HEK293 (cell line): ENCODE measurements around the gene CYB5R4.

Source experiments
- CTCF ChIA-PET: fragments of 350-600 bp; formaldehyde crosslinking; extraction: SDS; loops from one replicate; lab custom pipeline; 2021; ENCODE audit warnings: antibody characterized with exemption; lab: Yijun Ruan, JAX
- POLR2A ChIA-PET: fragments of 300-600 bp; formaldehyde crosslinking; extraction: SDS; loops from one replicate; lab custom pipeline; 2020; ENCODE audit warnings: antibody characterized with exemption, inconsistent platforms; lab: Yijun Ruan, JAX
- H3K27ac ChIP-seq: fragments of 200-500 bp; sonication (Bioruptor generic); 2 replicates; pipeline ENCODE4 v1.5.1; 2014; ENCODE audit warnings: low read depth, low read length, control low read depth, inconsistent platforms; ENCODE audit errors: extremely low read depth
- H3K36me3 ChIP-seq, 2 experiments: fragments of 200-500 bp in 1 of 2; sonication (Bioruptor generic) in 1 of 2; 1 replicate in 1 of 2; 2 replicates in 1 of 2; pipeline ENCODE4 v1.5.1; 2014 to 2017; ENCODE audit warnings: inconsistent platforms in 2 of 2, low read length in 2 of 2; ENCODE audit not compliant: control insufficient read depth in 2 of 2, insufficient read depth in 1 of 2
- H3K4me1 ChIP-seq: fragments of 200-500 bp; sonication (Bioruptor generic); 2 replicates; pipeline ENCODE4 v1.5.1; 2014; ENCODE audit warnings: mild to moderate bottlenecking, low read length, inconsistent platforms; ENCODE audit not compliant: control insufficient read depth, insufficient read depth
- H3K4me3 ChIP-seq: 2 replicates; pipeline ENCODE4 v1.5.1; 2011; ENCODE audit warnings: low read depth, mild to moderate bottlenecking, control low read depth, low read length, moderate library complexity
- H3K9me3 ChIP-seq: fragments of 200-500 bp; sonication (Bioruptor generic); 2 replicates; pipeline ENCODE4 v1.5.1; 2014; ENCODE audit warnings: low read depth, low read length, inconsistent platforms; ENCODE audit not compliant: control insufficient read depth, insufficient read depth
- FEZF1 ChIP-seq: fragments of 450-650 bp; formaldehyde crosslinking; IDR thresholded peaks from 2 replicates; pipeline ENCODE4 v1.5.1; 2016; ENCODE audit warnings: missing biosample characterization, missing genetic modification characterization
- GFI1B ChIP-seq: fragments of 450-650 bp; formaldehyde crosslinking; IDR thresholded peaks from 2 replicates; pipeline ENCODE4 v1.5.1; 2016; ENCODE audit warnings: missing biosample characterization, missing genetic modification characterization
- HOXD13 ChIP-seq: sonication (generic); formaldehyde crosslinking; IDR thresholded peaks from 2 replicates; pipeline ENCODE4 v1.8.0; 2022; ENCODE audit warnings: missing genetic modification reagents, borderline replicate concordance
- KLF8 ChIP-seq: fragments of 450-650 bp; formaldehyde crosslinking; IDR thresholded peaks from 2 replicates; pipeline ENCODE4 v1.5.1; 2016; ENCODE audit warnings: missing biosample characterization, missing genetic modification characterization
- RBAK ChIP-seq: fragments of 450-650 bp; formaldehyde crosslinking; IDR thresholded peaks from 2 replicates; pipeline ENCODE4 v1.5.1; 2016; ENCODE audit warnings: missing biosample characterization, missing genetic modification characterization
- SALL2 ChIP-seq: fragments of 450-650 bp; formaldehyde crosslinking; IDR thresholded peaks from 2 replicates; pipeline ENCODE4 v1.5.0; 2017; ENCODE audit warnings: missing biosample characterization, mild to moderate bottlenecking, missing genetic modification characterization, borderline replicate concordance
- SP2 ChIP-seq: fragments of 450-650 bp; formaldehyde crosslinking; IDR thresholded peaks from 2 replicates; pipeline ENCODE4 v1.5.1; 2016; ENCODE audit warnings: missing biosample characterization, missing genetic modification characterization
- SP3 ChIP-seq: fragments of 450-650 bp; formaldehyde crosslinking; IDR thresholded peaks from 2 replicates; pipeline ENCODE4 v1.5.1; 2016; ENCODE audit warnings: missing biosample characterization, missing genetic modification characterization
- TCF7L2 ChIP-seq: IDR thresholded peaks from 2 replicates; pipeline ENCODE4 v1.6.1; 2011; ENCODE audit warnings: low read depth, mild to moderate bottlenecking, inconsistent platforms, low read length, moderate library complexity, borderline replicate concordance
- TRIM28 ChIP-seq: IDR thresholded peaks from 2 replicates; pipeline ENCODE4 v1.6.1; 2011; ENCODE audit warnings: low read length, control low read depth, borderline replicate concordance
- ZFP37 ChIP-seq: fragments of 450-650 bp; formaldehyde crosslinking; IDR thresholded peaks from 2 replicates; pipeline ENCODE4 v1.5.1; 2016; ENCODE audit warnings: missing biosample characterization, missing genetic modification characterization
- ZFP41 ChIP-seq: fragments of 450-650 bp; formaldehyde crosslinking; IDR thresholded peaks from 2 replicates; pipeline ENCODE4 v1.5.1; 2016; ENCODE audit warnings: missing biosample characterization, missing genetic modification characterization, borderline replicate concordance
- ZNF16 ChIP-seq: fragments of 450-650 bp; formaldehyde crosslinking; IDR thresholded peaks from 2 replicates; pipeline ENCODE4 v1.5.1; 2016; ENCODE audit warnings: low read depth, missing biosample characterization, missing genetic modification characterization
- ZNF175 ChIP-seq: fragments of 450-650 bp; formaldehyde crosslinking; IDR thresholded peaks from 2 replicates; pipeline ENCODE4 v1.5.1; 2016; ENCODE audit warnings: missing biosample characterization, missing genetic modification characterization
- ZNF292 ChIP-seq: fragments of 450-650 bp; formaldehyde crosslinking; IDR thresholded peaks from 2 replicates; pipeline ENCODE4 v1.5.1; 2016; ENCODE audit warnings: low read depth, missing biosample characterization, missing genetic modification characterization, borderline replicate concordance
- ZNF335 ChIP-seq: fragments of 450-650 bp; formaldehyde crosslinking; conservative IDR thresholded peaks from 2 replicates; pipeline ENCODE4 v1.5.1; 2016; ENCODE audit warnings: missing biosample characterization, missing genetic modification characterization
- ZNF416 ChIP-seq: fragments of 450-650 bp; formaldehyde crosslinking; IDR thresholded peaks from 2 replicates; pipeline ENCODE4 v1.5.1; 2016; ENCODE audit warnings: missing biosample characterization, missing genetic modification characterization
- ZNF521 ChIP-seq: fragments of 450-650 bp; formaldehyde crosslinking; IDR thresholded peaks from 2 replicates; pipeline ENCODE4 v1.5.1; 2017; ENCODE audit warnings: missing biosample characterization, mild to moderate bottlenecking, missing genetic modification characterization
- ZNF623 ChIP-seq: fragments of 450-650 bp; formaldehyde crosslinking; IDR thresholded peaks from 2 replicates; pipeline ENCODE4 v1.5.1; 2016; ENCODE audit warnings: missing biosample characterization, missing genetic modification characterization
- ZNF629 ChIP-seq: fragments of 450-650 bp; formaldehyde crosslinking; IDR thresholded peaks from 2 replicates; pipeline ENCODE4 v1.5.1; 2017; ENCODE audit warnings: missing biosample characterization, missing genetic modification characterization
- ZNF658 ChIP-seq: fragments of 450-650 bp; formaldehyde crosslinking; IDR thresholded peaks from 2 replicates; pipeline ENCODE4; 2016; ENCODE audit warnings: missing biosample characterization, missing genetic modification characterization
- ZNF670 ChIP-seq: fragments of 450-650 bp; formaldehyde crosslinking; IDR thresholded peaks from 2 replicates; pipeline ENCODE4 v1.5.1; 2016; ENCODE audit warnings: missing biosample characterization, missing genetic modification characterization, low read depth
- ZNF768 ChIP-seq: fragments of 450-650 bp; formaldehyde crosslinking; IDR thresholded peaks from 2 replicates; pipeline ENCODE4 v1.5.1; 2018; ENCODE audit warnings: missing biosample characterization, mild to moderate bottlenecking, missing genetic modification characterization
- ZXDB ChIP-seq: fragments of 450-650 bp; formaldehyde crosslinking; IDR thresholded peaks from 2 replicates; pipeline ENCODE4 v1.5.1; 2016; ENCODE audit warnings: missing biosample characterization, missing genetic modification characterization
- TF ChIP-seq, protein P1 (sequence below): fragments of 450-650 bp; formaldehyde crosslinking; IDR thresholded peaks from 2 replicates; pipeline ENCODE4 v1.5.1; 2016; ENCODE audit warnings: missing biosample characterization, missing genetic modification characterization
- TF ChIP-seq, protein P2 (sequence below): fragments of 450-650 bp; formaldehyde crosslinking; IDR thresholded peaks from 2 replicates; pipeline ENCODE4 v1.5.1; 2016; ENCODE audit warnings: missing biosample characterization, missing genetic modification characterization
- TF ChIP-seq, protein P3 (sequence below): fragments of 450-650 bp; formaldehyde crosslinking; IDR thresholded peaks from 2 replicates; pipeline ENCODE4 v1.5.1; 2016; ENCODE audit warnings: missing biosample characterization, missing genetic modification characterization

The CYB5R4 gene

DNA sequence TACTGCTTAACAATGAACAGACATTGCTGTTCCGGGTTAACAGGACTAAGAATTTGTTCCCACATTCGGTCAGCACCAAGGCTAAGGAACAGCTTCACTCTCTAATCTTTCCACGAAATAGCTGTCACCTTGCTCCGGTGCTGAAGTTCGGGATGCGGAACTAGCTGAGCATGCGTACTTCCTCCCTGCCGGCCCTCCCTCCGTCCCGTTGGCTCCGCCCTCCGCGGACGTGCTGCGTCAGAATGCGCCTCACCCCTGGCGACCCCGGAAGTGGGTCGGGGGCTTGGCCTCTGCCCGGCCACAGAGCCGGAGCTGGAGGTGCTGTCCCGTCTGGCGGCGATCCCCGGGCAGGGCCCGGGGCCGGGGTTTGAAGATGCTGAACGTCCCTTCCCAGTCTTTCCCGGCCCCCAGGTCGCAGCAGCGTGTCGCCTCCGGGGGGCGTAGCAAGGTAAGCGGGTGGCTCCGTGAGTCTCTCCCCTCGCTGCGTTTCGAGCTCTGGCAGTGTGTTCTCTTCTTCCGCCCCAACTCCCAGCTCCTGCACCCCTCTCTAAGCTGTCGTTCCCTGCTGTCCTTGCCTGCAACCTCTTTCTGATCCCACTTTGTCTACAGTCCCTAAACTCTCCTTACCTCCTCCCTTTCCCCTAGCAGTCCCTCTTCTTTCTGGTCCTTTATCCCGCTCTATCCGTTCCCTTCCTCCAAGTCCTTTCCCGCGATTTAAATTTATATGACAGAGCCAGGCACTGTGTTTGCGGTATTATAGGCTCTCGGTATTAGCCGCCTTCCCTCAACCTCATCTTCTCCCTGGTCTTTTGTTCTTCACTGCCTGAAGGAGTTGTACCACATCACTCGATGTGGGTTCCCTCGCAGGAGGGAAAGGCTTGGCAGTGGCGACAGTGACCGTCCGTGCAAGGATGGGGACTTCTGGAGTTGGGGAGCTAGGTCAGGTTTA lies at the start of gene CYB5R4 (continued):
- TF ChIP-seq ZNF416 (tag by site-specific recombination): no peak
- TF ChIP-seq, protein P1, sequence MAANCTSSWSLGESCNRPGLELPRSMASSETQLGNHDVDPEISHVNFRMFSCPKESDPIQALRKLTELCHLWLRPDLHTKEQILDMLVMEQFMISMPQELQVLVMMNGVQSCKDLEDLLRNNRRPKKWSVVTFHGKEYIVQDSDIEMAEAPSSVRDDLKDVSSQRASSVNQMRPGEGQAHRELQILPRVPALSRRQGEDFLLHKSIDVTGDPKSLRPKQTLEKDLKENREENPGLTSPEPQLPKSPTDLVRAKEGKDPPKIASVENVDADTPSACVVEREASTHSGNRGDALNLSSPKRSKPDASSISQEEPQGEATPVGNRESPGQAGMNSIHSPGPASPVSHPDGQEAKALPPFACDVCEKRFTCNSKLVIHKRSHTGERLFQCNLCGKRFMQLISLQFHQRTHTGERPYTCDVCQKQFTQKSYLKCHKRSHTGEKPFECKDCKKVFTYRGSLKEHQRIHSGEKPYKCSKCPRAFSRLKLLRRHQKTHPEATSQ (tag by site-specific recombination): no peak; the same call in 1 of the 2 replicates
- TF ChIP-seq HOXD13 (CRISPR knock-in tag): peak; percentile 55; the same call in 1 of the 2 replicates
- peak; percentile 63 for TF ChIP-seq ZFP37 (tag by site-specific recombination)
- peak; percentile 91 for TF ChIP-seq TRIM28
- peak; percentile 96 for TF ChIP-seq ZNF335
- no peak for TF ChIP-seq ZNF175

DNA sequence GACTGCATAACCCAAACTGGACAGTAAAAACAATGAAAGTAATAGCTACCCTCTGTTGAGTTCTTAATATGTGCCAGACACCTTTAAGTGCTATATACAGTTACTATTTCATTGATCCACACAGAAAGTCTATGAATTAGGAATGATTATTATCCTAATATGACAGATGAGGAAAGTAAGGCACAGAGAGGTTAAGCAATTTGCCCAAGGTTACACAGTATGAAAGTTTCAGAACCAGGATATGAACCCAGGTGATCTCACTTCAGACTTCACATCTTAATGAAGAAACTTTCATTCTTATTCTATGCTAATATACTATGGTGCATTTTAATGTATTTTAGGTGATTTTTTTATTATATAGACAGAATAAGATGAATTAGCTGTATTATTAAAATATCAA lies 46.9 kb upstream of the CYB5R4 start:
- H3K4me3 ChIP-seq: no peak overlapping the region
- TF ChIP-seq SALL2 (tag by site-specific recombination) (no peak), ZNF521 (tag by site-specific recombination) (no peak), ZNF768 (tag by site-specific recombination) (peak; percentile 42; the same call in 1 of the 2 replicates)
- ChIA-PET CTCF (interaction anchor here (0.6 to 1.2 kb wide), 3 partner anchors 8 to 198 kb away, joined by 4 to 5 read pairs (median 4); no protein-coding TSS in a partner anchor), POLR2A (no interaction called here)
- H3K4me1 ChIP-seq: peaks cover 5% of the 10 kb centered on the region; the same call in 1 of the 2 replicates
- H3K9me3 ChIP-seq: no peaks in the 10 kb centered on the region
- H3K27ac ChIP-seq: no peak overlapping the region
- H3K36me3 ChIP-seq: no peaks in the 10 kb centered on the region

DNA sequence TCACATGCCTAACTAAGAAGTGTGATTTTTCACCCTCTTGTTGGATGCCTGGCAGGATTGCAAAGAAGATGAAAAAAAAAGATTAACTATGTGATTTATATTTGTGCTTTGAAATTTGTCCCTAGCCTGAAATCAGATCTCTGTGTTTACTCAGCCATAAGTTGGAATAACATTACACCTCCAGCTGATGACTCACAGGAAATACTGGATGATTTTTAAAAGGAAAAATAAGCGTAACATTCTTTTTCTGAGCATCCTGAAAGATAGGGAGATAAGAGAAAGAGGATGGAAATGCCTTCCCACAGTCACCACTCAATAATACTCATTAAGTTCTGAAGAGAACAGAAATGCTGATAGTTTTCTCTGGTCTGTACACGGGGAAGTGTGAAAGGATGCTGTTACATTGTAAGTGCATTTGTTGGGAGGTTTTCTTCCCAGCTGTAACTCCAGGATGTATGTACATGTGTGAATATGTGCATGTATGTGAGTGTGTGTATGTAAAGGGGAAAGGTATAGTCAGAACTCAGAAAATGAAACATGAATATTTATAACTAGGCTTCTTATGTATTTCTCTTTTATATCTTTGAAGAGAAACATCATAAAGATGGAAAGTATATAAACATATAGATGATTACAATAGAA lies 43.7 kb upstream of the CYB5R4 start:
- H3K27ac ChIP-seq: no peak overlapping the region
- TF ChIP-seq ZNF16 (tag by site-specific recombination) (no peak), ZFP41 (tag by site-specific recombination) (no peak), FEZF1 (tag by site-specific recombination) (peak; percentile 79), TCF7L2 (0 out of 2 replicates have a peak, but pooled peaks have one; percentile 65), ZNF623 (tag by site-specific recombination) (no peak), SP3 (tag by site-specific recombination) (peak; percentile 52; the same call in 1 of the 2 replicates), SP2 (no peak), ZNF629 (peak; percentile 91), RBAK (no peak), GFI1B (tag by site-specific recombination) (peak; percentile 73; the same call in 1 of the 2 replicates), ZNF658 (tag by site-specific recombination) (no peak), TRIM28 (peak; percentile 61; the same call in 1 of the 2 replicates), ZNF670 (no peak), ZNF292 (tag by site-specific recombination) (no peak), KLF8 (tag by site-specific recombination) (peak; percentile 87), ZXDB (tag by site-specific recombination) (peak; percentile 52; the same call in 1 of the 2 replicates), ZNF768 (tag by site-specific recombination) (no peak)
- TF ChIP-seq, protein P2, sequence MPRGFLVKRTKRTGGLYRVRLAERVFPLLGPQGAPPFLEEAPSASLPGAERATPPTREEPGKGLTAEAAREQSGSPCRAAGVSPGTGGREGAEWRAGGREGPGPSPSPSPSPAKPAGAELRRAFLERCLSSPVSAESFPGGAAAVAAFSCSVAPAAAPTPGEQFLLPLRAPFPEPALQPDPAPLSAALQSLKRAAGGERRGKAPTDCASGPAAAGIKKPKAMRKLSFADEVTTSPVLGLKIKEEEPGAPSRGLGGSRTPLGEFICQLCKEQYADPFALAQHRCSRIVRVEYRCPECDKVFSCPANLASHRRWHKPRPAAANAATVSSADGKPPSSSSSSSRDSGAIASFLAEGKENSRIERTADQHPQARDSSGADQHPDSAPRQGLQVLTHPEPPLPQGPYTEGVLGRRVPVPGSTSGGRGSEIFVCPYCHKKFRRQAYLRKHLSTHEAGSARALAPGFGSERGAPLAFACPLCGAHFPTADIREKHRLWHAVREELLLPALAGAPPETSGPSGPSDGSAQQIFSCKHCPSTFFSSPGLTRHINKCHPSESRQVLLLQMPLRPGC: peak; percentile 86
- TF ChIP-seq, protein P3, sequence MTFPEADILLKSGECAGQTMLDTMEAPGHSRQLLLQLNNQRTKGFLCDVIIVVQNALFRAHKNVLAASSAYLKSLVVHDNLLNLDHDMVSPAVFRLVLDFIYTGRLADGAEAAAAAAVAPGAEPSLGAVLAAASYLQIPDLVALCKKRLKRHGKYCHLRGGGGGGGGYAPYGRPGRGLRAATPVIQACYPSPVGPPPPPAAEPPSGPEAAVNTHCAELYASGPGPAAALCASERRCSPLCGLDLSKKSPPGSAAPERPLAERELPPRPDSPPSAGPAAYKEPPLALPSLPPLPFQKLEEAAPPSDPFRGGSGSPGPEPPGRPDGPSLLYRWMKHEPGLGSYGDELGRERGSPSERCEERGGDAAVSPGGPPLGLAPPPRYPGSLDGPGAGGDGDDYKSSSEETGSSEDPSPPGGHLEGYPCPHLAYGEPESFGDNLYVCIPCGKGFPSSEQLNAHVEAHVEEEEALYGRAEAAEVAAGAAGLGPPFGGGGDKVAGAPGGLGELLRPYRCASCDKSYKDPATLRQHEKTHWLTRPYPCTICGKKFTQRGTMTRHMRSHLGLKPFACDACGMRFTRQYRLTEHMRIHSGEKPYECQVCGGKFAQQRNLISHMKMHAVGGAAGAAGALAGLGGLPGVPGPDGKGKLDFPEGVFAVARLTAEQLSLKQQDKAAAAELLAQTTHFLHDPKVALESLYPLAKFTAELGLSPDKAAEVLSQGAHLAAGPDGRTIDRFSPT (tag by site-specific recombination): peak; percentile 82

More for the DNA sequence above, 43.7 kb upstream of the CYB5R4 start:
- ChIA-PET POLR2A (interaction anchor here (0.6 kb wide), 1 partner anchor 260 kb away, joined by 3 read pairs; no protein-coding TSS in a partner anchor), CTCF (interaction anchor here (2.3 kb wide), 1 partner anchor 44 kb away, joined by 5 read pairs; the partner anchor contains the start of gene CYB5R4)
- H3K4me3 ChIP-seq: no peak overlapping the region
- no peaks in the 10 kb centered on the region for H3K36me3 ChIP-seq
- peaks cover 5% of the 10 kb centered on the region; the same call in 1 of the 2 replicates for H3K4me1 ChIP-seq
- no peaks in the 10 kb centered on the region for H3K9me3 ChIP-seq
